OCI-LY1 (cell line): ENCODE data around the gene TPM1.

Experiments used
- CTCF ChIP-seq: fragments of 200-600 bp; sonication (generic), shearing (Covaris generic); IDR thresholded peaks from 2 replicates; pipeline ENCODE4 v1.5.1; 2017; ENCODE audit warnings: mild to moderate bottlenecking, antibody characterized with exemption, low read length, moderate library complexity, mixed read lengths
- EZH2 ChIP-seq: fragments of 200-600 bp; sonication (generic), shearing (Covaris generic); IDR thresholded peaks from 2 replicates; pipeline ENCODE4 v1.8.0; 2017; ENCODE audit warnings: borderline replicate concordance, mixed run types, mild to moderate bottlenecking, antibody characterized with exemption, low read length, moderate library complexity, mixed read lengths

DNA sequence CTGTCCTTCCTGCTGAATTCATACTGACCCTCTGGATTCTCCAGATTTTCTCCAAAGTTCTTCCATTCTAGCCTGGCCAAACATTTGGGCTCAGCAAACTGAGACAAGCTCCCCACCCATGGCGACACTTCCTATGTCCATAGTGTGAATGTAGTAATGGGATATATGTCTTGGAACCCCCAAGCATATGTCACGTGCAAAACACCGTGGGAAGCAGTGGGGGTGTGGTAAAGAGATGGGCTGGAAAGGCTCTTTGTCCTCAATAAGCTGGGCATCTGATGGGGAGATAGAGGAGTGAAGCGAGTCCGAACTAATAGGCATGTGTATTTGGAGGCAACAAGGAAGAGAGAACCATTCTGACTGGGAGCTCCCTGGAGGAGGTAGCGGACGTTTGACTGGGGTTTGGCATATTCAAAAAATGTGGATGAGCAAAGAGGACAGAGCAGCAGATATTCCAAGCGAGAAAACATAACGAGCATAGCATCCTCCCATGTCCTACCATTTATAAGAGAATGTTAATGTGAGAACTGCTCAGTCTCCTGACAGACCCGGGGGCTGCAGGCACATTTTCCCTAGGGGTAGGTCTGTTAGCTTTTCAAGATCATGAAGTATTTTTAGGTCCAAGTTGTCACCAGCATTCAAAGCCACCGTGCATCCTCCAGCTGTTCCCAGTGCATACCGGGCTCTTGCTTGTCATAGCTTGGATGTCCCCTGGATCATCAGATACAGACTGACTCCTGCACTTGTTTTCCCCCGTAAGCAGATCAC lies 25.6 kb downstream of the TPM1 start:
- TF ChIP-seq CTCF, result no peak
- TF ChIP-seq EZH2, result no peak
